RPMI8226 (cell line): ENCODE data around the gene SUN3.
A peak's percentile ranks its signal among the peaks of the same experiment; 100 is the strongest.
"Not testable (repeated sequence)": the region's sequence is repeated elsewhere in the genome, so short reads cannot be mapped to it uniquely, and the experiment has no call there.

Source experiments
- DNase-seq: peaks from one replicate; pipeline ENCODE4 v3.0.0-alpha.2; 2015

The SUN3 gene

DNA sequence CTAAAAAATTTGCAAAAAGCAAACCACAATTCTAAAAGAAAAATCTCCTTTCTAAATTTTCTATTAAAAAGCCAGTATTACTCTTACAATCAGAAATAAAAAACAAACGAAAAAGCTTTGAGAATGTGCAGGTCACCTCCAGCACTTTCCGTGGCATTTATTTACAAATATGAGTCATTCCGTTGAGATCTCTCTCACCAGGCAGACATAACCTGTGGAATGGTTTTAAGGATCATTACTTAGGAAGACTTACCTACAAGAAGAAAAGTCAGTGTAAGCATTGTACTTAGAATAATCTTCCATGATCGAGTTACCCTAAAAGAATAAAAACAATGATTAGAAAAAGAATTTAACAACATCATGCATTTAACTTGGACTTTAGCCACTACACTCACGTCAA is 3.3 kb downstream of the SUN3 start:
- DNase-seq: no peak

- no peak for DNase-seq
Observed at GRCh38 chr7:48017674-48018073, 11.2 kb downstream of the SUN3 start.

GRCh38 chr7:48016641-48017040 is 12.3 kb downstream of the SUN3 start:
- no peak for DNase-seq

DNA sequence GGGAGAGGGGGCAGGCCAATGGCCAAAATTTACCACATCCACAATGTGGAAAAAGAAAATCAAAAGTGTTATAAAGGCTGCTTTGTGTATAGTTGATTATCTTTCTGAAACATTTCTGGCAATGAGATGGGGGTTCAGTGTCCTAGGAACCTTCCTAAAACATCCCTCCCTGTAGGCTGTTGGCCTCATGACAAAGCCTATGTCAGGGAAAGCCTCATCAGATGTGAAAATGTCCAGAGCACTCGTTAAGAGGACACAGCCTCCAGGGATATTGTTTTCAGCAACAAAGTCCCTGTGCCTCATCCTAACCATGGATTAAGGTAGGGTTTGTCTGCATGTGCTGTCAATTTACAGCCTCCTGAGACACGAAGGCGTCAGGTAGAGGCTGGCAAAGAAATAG is 17.0 kb downstream of the SUN3 start:
- no peak for DNase-seq

DNA sequence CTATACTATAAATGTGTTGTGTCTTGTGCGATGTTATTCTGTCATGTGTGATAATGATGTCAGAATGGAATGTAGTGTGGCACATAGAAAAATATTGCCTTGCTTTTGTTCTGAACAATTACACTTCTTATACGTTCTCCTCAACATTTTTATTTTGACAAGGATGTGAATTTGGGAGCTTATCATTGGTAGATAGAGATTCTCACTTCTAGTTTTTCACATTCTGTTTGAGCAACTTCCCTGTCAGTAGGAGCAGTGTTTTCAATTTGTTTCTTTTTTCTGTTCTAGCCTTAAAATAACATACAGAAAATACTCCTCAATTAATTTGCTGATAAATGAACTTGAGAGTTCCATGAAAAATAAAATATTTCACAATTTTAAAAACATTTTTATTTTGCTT is 17.6 kb downstream of the SUN3 start:
- DNase-seq: no peak

DNA sequence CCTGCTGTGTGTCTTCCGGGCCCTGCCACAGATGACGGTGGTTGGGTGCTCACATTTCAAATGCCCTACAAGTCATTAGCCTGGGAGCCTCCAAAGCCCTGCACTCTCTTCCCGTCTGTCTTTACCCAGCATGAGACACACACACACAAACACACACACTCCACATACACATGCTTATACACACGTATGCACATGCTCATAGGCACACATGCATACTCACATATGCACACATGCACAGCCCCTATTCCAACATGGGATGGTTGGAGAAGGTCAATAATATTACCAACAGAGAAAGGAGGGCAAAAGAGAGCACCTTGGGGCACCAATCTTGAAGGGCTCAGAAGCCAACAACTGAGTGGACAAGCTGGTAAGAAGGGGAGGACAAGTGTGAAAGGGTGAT is 19.0 kb downstream of the SUN3 start:
- DNase-seq: no peak

- DNase-seq: no peak
Observed at GRCh38 chr7:48009257-48009656, 19.6 kb downstream of the SUN3 start.

DNA sequence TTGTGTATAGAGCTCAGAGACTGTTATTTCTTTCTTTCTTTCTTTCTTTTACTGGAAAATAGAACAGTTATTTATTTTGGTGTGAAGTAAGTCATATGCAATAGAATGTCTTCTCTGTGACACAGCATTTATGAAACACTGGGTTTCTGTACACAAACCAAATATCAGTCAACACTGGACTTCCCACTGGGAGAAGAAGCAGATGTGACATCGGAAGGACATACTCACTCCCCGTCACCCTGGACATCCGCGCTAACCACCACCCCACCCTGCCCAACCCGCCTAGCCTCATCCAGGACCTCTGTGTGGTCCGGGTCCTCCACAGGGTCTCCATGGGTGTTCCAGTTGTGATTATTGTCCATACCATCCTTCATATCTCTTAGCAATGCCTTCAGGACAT is 22.0 kb downstream of the SUN3 start:
- DNase-seq: no peak

DNA sequence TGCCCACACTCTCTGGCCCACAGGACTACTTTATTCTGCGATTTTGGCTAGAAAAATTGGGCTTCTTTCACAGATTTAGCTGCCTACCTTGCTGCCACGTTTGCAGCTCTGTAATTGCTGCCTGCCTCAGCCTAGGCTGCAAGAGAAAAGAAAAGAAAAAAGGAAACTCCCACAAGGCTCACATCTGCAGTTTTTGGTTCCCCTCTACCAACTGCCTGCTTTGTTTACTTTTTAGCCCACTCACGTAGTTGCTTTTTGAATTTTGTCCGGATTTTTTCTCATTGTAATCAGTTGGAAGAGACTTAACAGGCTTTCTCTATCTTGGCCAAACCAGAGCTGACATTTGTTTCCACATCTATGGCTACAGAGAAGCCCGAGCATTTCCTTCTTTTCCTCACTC is 24.3 kb downstream of the SUN3 start:
- no peak for DNase-seq

DNA sequence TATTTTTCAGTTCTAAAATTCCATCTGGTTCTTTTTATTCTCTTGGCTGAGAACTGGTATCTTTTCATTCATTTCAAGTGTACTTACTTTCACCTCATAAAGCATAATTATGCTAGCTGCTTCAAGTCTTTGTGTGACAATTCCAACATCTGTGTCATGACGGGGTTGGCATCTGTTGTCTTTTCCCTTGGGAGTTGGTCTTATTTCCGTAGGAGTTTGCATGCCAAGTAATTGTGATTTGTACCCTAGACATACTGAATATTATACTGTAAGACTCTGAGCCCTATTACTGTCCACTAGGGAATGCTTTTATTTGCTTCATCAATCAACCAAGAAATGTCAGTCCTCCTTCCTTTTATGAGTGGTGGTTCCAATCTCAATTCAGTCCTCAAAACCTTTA is 24.9 kb downstream of the SUN3 start:
- DNase-seq: no peak

DNA sequence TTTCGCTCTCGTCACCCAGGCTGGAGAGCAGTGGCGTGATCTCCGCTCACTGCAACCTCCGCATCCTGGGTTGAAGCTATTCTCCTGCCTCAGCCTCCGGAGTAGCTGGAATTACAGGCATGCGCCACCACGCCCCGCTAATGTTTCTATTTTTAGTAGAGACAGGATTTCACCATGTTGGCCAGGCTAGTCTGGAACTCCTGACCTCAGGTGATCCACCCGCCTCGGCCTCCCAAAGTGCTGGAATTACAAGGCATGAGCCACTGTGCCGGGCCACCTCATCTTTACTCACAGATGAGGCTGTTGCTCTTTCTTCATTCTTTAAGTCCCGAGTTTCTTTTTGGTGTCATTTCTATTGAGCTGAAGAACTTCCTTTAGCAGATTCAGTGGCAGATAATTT is 28.7 kb downstream of the SUN3 start:
- not testable (repeated sequence) for DNase-seq

DNA sequence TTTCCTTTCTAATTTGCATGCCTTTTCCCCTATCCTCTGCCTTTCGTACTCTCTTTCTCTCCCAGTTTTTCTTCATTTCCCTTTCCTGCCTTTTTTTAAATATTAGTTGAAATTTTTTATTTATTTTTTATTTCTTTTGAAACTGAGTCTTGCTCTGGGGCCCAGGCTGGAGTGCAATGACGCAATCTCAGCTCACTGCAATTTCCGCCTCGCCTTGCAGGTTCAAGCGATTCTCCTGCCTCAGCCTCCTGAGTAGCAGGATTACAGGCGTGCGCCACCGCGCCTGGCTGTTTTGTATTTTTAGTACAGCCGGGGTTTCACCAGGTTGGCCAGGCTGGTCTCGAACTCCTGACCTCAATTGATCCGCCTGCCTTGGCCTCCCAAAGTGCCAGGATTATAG is 29.5 kb downstream of the SUN3 start:
- no peak for DNase-seq

- DNase-seq: no peak
Observed at GRCh38 chr7:47992446-47992845, 36.5 kb downstream of the SUN3 start.

GRCh38 chr7:47991741-47992311 is 37.1 kb downstream of the SUN3 start:
- DNase-seq: peak; percentile 90

DNA sequence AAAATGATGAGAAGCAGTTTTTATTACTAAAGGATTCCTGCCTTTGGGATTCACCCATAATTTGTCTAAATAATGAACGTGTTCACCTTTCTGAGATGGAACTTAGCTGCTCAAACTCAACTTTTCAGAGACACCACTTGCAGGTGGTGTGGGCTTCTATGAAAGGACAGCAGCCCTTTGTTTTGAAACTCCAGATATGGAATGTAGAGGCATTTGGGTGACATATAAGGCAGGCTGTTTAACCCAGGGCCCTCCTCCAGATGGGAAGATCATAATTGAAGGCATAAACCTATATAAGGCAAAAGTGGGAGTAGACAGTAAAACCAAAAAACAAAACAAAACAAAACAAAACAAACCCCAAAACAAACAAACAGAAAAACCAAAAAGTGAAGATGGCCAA is 37.6 kb downstream of the SUN3 start:
- no peak for DNase-seq

DNA sequence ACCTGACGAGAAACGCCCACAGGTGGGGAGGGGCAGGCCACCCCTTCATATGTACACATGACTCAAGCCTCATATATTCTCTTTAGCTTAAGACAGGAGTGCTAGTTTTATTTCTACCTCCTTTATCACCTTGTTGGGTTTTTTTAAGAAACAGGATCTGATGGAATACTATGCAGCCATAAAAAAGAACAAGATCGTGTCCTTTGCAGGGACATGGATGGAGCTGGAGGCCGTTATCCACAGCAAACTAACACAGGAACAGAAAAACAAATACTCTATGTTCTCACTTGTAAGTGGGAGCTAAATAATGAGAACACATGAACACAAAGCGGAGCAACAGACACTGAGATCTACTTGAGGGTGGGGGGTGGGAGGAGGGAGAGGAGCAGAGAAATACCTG is 38.3 kb downstream of the SUN3 start:
- no peak for DNase-seq

DNA sequence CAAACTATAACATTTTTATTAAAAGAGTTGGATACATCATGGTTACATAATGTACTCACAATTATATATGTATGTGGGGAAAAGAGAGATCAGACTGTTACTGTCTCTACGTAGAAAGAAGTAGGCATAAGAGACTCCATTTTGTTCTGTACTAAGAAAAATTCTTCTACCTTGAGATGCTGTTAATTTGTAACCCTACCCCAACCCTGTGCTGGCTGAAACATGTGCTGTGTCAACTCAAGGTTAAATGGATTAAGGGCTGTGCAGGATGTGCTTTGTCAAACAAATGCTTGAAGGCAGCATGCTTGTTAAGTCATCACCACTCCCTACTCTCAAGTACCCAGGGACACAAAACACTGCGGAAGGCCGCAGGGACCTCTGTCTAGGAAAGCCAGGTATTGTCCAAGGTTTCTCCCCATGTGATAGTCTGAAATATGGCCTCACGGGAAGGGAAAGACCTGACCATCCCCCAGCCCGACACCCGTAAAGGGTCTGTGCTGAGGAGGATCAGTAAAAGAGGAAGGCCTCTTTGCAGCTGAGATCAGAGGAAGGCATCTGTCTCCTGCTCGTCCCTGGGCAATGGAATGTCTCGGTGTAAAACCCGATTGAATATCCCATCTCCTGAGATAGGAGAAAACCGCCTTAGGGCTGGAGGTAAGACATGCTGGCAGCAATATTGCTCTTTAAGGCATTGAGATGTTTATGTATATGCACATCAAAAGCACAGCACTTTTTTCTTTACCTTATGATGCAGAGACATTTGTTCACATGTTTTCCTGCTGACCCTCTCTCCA is 39.1 kb downstream of the SUN3 start:
- DNase-seq: not testable (repeated sequence)

DNA sequence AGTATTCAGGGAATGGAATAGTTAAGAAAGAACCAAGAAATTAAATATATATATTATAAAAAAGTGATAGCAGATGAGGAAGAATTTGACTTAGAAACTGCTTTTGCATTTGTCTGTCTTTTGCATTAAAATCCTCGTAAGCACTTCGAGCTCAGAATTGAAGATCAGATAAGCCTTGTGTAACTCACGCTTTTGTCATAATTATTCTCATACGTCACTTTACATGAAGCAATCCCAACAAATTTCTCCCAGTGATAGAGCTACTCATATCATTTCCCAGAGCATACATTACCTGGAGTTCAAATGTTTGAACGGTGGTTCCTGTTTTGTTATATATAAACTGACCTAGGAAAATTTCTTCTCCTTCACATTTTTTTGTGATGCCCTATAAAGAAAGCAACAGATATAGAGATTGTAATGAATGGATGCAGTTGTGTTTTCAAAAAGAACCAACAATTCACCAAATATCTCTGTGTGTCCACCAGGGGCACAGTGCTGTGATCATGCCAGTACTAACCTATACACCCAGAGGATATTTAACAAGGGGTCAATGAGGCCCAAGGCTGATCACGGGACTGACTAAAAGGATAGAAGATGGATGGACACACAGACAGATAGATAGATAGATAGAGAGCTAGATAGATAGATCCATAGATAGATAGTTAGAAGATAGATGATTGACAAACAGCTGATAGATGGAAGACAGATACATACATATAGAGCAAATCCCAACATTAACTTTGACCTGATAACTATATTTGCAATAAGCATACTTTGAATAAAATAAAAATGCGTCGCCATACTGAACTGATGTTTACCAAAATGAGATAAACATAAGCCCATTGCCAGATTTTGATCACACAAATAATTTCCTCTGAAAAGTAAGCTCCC is 40.2 kb downstream of the SUN3 start:
- DNase-seq: peak; percentile 18

GRCh38 chr7:47982610-47983009 is 46.3 kb downstream of the SUN3 start:
- no peak for DNase-seq

DNA sequence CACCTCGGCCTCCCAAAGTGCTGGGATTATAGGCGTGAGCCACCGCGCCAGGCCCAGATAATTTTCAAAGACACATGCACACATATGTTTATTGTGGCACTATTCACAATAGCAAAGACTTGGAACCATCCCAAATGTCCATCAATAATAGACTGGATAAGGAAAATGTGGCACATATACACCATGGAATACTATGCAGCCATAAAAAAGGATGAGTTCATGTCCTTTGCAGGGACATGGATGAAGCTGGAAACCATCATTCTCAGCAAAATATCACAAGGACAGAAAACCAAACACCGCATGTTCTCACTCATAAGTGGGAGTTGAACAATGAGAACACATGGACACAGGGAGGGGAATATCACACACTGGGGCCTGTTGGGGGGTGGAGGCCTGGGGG is 48.3 kb downstream of the SUN3 start:
- DNase-seq: not testable (repeated sequence)

DNA sequence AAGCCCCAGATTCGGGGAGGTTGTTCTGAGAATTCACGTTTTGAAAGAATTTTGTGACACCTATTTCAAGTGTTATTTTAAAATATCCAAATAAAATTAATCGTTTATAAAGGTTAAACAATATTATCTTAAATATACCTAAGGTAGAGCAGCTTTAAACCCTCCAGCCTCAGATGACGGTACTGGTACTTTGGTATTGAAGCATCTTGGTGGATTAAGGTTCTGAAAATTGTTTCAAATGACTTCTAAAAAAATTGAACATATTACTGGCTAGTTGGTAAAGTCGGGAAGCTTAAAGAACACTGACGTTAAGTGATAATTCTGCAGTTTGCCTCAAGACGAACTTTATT is 49.1 kb downstream of the SUN3 start:
- no peak for DNase-seq

DNA sequence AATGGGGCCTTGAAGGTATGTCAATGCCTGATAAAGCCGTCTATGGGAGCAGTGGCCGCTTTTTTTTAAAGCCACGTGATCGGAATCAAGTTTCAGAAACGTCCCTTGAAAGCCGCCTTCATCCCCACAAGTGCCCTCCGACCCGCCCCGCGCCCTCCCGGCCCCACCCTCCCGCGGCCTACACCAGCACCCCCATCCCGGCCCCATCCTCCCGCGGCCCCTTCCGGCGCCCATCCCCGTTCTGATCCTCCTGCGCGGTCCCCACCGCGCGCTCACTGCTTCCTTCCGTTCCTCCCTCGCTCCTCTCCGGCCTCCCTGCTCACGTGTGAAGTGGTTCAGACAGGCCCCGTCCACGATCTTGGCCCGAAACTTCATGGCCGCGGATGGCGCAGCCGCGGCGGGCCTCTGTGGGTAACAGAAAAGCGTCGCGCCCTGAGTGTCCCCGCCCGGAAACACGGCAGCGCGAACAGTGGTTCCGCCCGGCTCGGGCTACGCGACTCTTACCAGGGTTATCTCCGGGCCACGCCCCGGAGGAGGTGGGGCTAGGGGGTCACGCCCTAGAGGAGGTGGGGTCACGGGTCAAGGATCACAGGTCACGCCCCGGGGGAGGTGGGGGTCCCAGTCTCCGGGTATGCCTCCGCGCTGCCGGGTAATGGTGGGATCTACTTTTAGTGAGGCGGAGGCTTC is 49.6 kb downstream of the SUN3 start, which contains the start of gene HUS1:
Gene HUS1 (minus strand): TSS at position 471 of the 687 bp plus-strand sequence. CDS start 96 bp downstream, at position 375.
- peak; percentile 98 for DNase-seq

DNA sequence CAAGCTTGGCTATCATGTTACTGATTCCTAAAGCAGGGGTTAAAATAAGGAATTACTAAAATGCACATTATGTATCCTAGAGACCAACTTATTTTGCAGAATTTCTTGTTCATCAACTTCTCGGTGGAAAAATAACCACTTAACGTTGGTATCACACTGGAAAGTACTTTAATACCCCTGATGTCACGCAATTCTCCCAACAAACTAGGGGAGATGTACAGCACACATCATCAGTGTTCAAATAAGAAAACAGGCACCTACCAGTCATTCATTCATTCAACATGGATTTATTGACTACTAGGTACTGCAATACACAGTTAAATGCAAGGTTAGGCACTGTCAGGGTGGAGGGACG is 50.1 kb downstream of the SUN3 start:
- DNase-seq: no peak
